HepG2 (cell line): ENCODE measurements around the gene BRD1. TPM values are rescaled to one million over a fixed set of nuclear protein-coding genes. Genes with fewer than 3 reads are reported as not detected.

Experiments
- ARNT2 ChIP-seq: sonication (generic); formaldehyde crosslinking; IDR thresholded peaks from 2 replicates; pipeline ENCODE4 v1.8.0; 2022; ENCODE audit warnings: mild to moderate bottlenecking, low read depth, missing genetic modification reagents, moderate library complexity
- BCLAF1 ChIP-seq: fragments of 450-650 bp; IDR thresholded peaks from 2 replicates; pipeline ENCODE4 v1.6.1; 2017; ENCODE audit warnings: mild to moderate bottlenecking
- ELF3 ChIP-seq: IDR thresholded peaks from 2 replicates; pipeline ENCODE4 v1.6.1; 2016; ENCODE audit warnings: missing genetic modification reagents, missing compliant biosample characterization
- HES4 ChIP-seq: sonication (generic); formaldehyde crosslinking; IDR thresholded peaks from 2 replicates; pipeline ENCODE4 v1.9.0; 2021; ENCODE audit warnings: mild to moderate bottlenecking, missing genetic modification reagents, borderline replicate concordance
- MYNN ChIP-seq: sonication (generic); formaldehyde crosslinking; IDR thresholded peaks from 2 replicates; pipeline ENCODE4 v1.4.0; 2020; ENCODE audit warnings: mild to moderate bottlenecking, low read depth, missing genetic modification reagents
- NFKBIZ ChIP-seq: IDR thresholded peaks from 2 replicates; pipeline ENCODE4 v1.6.1; 2018; ENCODE audit warnings: missing genetic modification reagents, missing compliant biosample characterization
- NR2F6 ChIP-seq, 2 experiments: IDR thresholded peaks; 2 replicates each; pipeline ENCODE4 v1.6.1; 2016; ENCODE audit warnings: antibody characterized with exemption in 1 of 2, mild to moderate bottlenecking in 1 of 2
- POGZ ChIP-seq: sonication (generic); formaldehyde crosslinking; IDR thresholded peaks from 2 replicates; pipeline ENCODE4 v1.4.0; 2020; ENCODE audit warnings: mild to moderate bottlenecking, missing genetic modification reagents
- RAD51 ChIP-seq: fragments of 450-650 bp; IDR thresholded peaks from 2 replicates; pipeline ENCODE4 v1.6.1; 2016; ENCODE audit warnings: borderline replicate concordance
- RCOR2 ChIP-seq: IDR thresholded peaks from 2 replicates; pipeline ENCODE4 v1.6.1; 2016; ENCODE audit warnings: missing biosample characterization, missing genetic modification reagents
- ZBTB39 ChIP-seq: sonication (generic); formaldehyde crosslinking; IDR thresholded peaks from 2 replicates; pipeline ENCODE4 v1.5.0; 2020; ENCODE audit warnings: missing genetic modification reagents
- ZBTB43 ChIP-seq: sonication (generic); formaldehyde crosslinking; conservative IDR thresholded peaks from 2 replicates; pipeline ENCODE4 v1.4.0; 2020; ENCODE audit warnings: missing genetic modification reagents
- ZKSCAN8 ChIP-seq: IDR thresholded peaks from 2 replicates; pipeline ENCODE4 v1.6.1; 2016; ENCODE audit warnings: borderline replicate concordance, missing genetic modification reagents, missing compliant biosample characterization
- ZNF18 ChIP-seq: sonication (generic); formaldehyde crosslinking; IDR thresholded peaks from 2 replicates; pipeline ENCODE4 v1.8.0; 2022; ENCODE audit warnings: mild to moderate bottlenecking, missing genetic modification reagents; ENCODE audit not compliant: insufficient replicate concordance
- ZNF230 ChIP-seq: sonication (generic); formaldehyde crosslinking; IDR thresholded peaks from 2 replicates; pipeline ENCODE4 v1.4.0; 2020; ENCODE audit warnings: mild to moderate bottlenecking, missing genetic modification reagents
- ZNF326 ChIP-seq: sonication (generic); formaldehyde crosslinking; IDR thresholded peaks from 2 replicates; pipeline ENCODE4 v1.4.0; 2020; ENCODE audit warnings: missing genetic modification reagents, borderline replicate concordance
- ZNF446 ChIP-seq: sonication (generic); formaldehyde crosslinking; IDR thresholded peaks from 2 replicates; pipeline ENCODE4 v1.5.0; 2020; ENCODE audit warnings: mild to moderate bottlenecking, missing genetic modification reagents
- ZNF558 ChIP-seq: sonication (generic); formaldehyde crosslinking; IDR thresholded peaks from 2 replicates; pipeline ENCODE4 v1.9.0; 2022; ENCODE audit warnings: mild to moderate bottlenecking, missing genetic modification reagents, borderline replicate concordance
- ZNF879 ChIP-seq: sonication (generic); formaldehyde crosslinking; IDR thresholded peaks from 2 replicates; pipeline ENCODE4 v1.8.1; 2023; ENCODE audit warnings: missing genetic modification reagents
- polyA plus RNA-seq, 8 experiments: library from polyadenylated mRNA; depleted of rRNA in 3 of 8; stranded (reverse) in 7 of 8; unstranded in 1 of 8; fragments of >200 nt; fragmentation: Illumina TruSeq in 4 of 8; extraction: Trizol in 4 of 8; gene quantifications; 2 replicates each; pipeline versions ENCODE4 v1.2.1 to v1.2.3, GENCODE V29; 2011 to 2016; ENCODE audit warnings: low read depth in 4 of 8, missing spikeins in 1 of 8, mixed read lengths in 1 of 8; ENCODE audit not compliant: insufficient read depth in 1 of 8
- total RNA-seq, 5 experiments: library from RNA; depleted of rRNA; stranded (reverse); fragments of >200 nt; fragmentation: Illumina TruSeq; extraction: Trizol; gene quantifications; 2 replicates each; pipeline ENCODE4 v1.2.3, GENCODE V29; 2016; ENCODE audit warnings: low read depth in 1 of 5

Gene BRD1
- total and polyA plus RNA-seq, 2 of the 13 experiments (the other 11 are each of a cell fraction or from before 2014, with no cell fraction given) = 5.1 to 12.0 TPM

GRCh38 chr22:49852898-49853894 is 25.5 kb upstream of the BRD1 start, which contains the start of gene ZBED4 (continued):
- TF ChIP-seq ZNF558 (CRISPR knock-in tag) = peak; percentile 57; the same call in 1 of the 2 replicates
- TF ChIP-seq ZNF326 = no peak
- no peak for TF ChIP-seq MYNN (CRISPR knock-in tag)
- peak; percentile 94; the same call in 1 of the 2 replicates for TF ChIP-seq HES4 (CRISPR knock-in tag)
- TF ChIP-seq BCLAF1 = no peak
- peak; percentile 16; the same call in 1 of the 2 replicates for TF ChIP-seq POGZ (CRISPR knock-in tag)
- TF ChIP-seq ZKSCAN8 (CRISPR knock-in tag) = peak; percentile 5; the same call in 1 of the 2 replicates
- peak; percentile 85 for TF ChIP-seq ZNF446 (CRISPR knock-in tag)
- TF ChIP-seq NFKBIZ (CRISPR knock-in tag) = no peak
- no peak for TF ChIP-seq RAD51
- 0 out of 2 replicates have a peak, but pooled peaks have one; percentile 48 for TF ChIP-seq ELF3 (CRISPR knock-in tag)
- TF ChIP-seq ZNF18 = peak; percentile 86
- no peak for TF ChIP-seq ZBTB43 (CRISPR knock-in tag)
- 0 out of 2 replicates have a peak, but pooled peaks have one; percentile 50 for TF ChIP-seq ZNF230 (CRISPR knock-in tag)
- peak; percentile 57; the same call in 1 of the 2 replicates for TF ChIP-seq ZBTB39 (CRISPR knock-in tag)
- TF ChIP-seq NR2F6 (IDR thresholded peaks at IDR 0.05) = no peak; the same call in 1 of the 2 replicates
- TF ChIP-seq NR2F6 (CRISPR knock-in tag; IDR thresholded peaks at IDR 0.05) = no peak; the same call in 1 of the 2 replicates
- 0 out of 2 replicates have a peak, but pooled peaks have one; percentile 86 for TF ChIP-seq ZNF879
- peak; percentile 74; the same call in 1 of the 2 replicates for TF ChIP-seq ARNT2 (CRISPR knock-in tag)
- TF ChIP-seq RCOR2 (CRISPR knock-in tag) = no peak
